Activated T-cell treated with anti-CD3 and anti-CD28 coated beads, Interleukin-2, amount 50 U/mL, for 4 hours (primary cell): ENCODE measurements around the gene EMCN. TPM values are rescaled to one million over a fixed set of nuclear protein-coding genes. Genes with fewer than 3 reads are reported as not detected.
"Not testable (repeated sequence)": the region's sequence is repeated elsewhere in the genome, so short reads cannot be mapped to it uniquely, and the experiment has no call there.

Experiments
- ATAC-seq, 2 donors: fragments of 200-7000 bp; cut with Tn5 transposase; one replicate each; pipeline ENCODE4 v1.10.0; 2021
- DNase-seq: peaks from one replicate; pipeline ENCODE4 v3.0.0-alpha.2; 2020
- H3K27me3 Mint-ChIP-seq: one replicate; pipeline ENCODE4 v1.8.0; 2021; ENCODE audit warnings: low read depth, mixed read lengths
- H3K36me3 Mint-ChIP-seq: one replicate; pipeline ENCODE4 v1.8.0; 2022; ENCODE audit warnings: mixed read lengths; ENCODE audit not compliant: insufficient read depth
- H3K4me1 Mint-ChIP-seq: one replicate; pipeline ENCODE4 v1.8.0; 2021; ENCODE audit warnings: low read depth, mixed read lengths
- H3K4me3 Mint-ChIP-seq: one replicate; pipeline ENCODE4 v1.8.0; 2021; ENCODE audit warnings: mild to moderate bottlenecking, moderate library complexity, mixed read lengths
- H3K9me3 Mint-ChIP-seq: one replicate; pipeline ENCODE4 v1.8.0; 2021; ENCODE audit warnings: mixed read lengths
- total RNA-seq, 3 donors: library from RNA; stranded (reverse); gene quantifications; one replicate each; pipeline ENCODE4 v1.2.1, GENCODE V29; 2021

Gene EMCN
- not detected for total RNA-seq

- Mint-ChIP-seq H3K36me3 (no peaks in the 10 kb centered on the region), H3K9me3 (no peaks in the 10 kb centered on the region), H3K4me1 (no peaks in the 10 kb centered on the region), H3K27me3 (peaks cover 12% of the 10 kb centered on the region), H3K4me3 (no peak within 1 kb of the TSS)
- ATAC-seq, result no peak
- DNase-seq, result no peak
Observed at GRCh38 chr4:100517864-100518341, at the start of gene EMCN. EMCN (minus strand) TSS chr4:100518022; CDS start chr4:100517914, 108 bp downstream.

GRCh38 chr4:100566396-100566795 lies 48.6 kb upstream of the EMCN start:
- Mint-ChIP-seq H3K36me3 (no peaks in the 10 kb centered on the region), H3K27me3 (no peaks in the 10 kb centered on the region), H3K4me3 (peak overlapping the region; percentile 37), H3K4me1 (peaks cover 25% of the 10 kb centered on the region), H3K9me3 (peaks cover 4% of the 10 kb centered on the region)
- DNase-seq (no peak), ATAC-seq (peak in 1 of 2 donors; percentile 61)

GRCh38 chr4:100557306-100557705 lies 39.5 kb upstream of the EMCN start:
- no peak for DNase-seq
- Mint-ChIP-seq H3K36me3 (no peaks in the 10 kb centered on the region), H3K4me3 (no peak overlapping the region), H3K27me3 (peaks cover 4% of the 10 kb centered on the region), H3K4me1 (no peaks in the 10 kb centered on the region), H3K9me3 (no peaks in the 10 kb centered on the region)
- no peak for ATAC-seq

- no peak for DNase-seq
- no peak for ATAC-seq
- Mint-ChIP-seq H3K4me1 (no peaks in the 10 kb centered on the region), H3K4me3 (no peak overlapping the region), H3K36me3 (no peaks in the 10 kb centered on the region), H3K9me3 (no peaks in the 10 kb centered on the region), H3K27me3 (peaks cover 6% of the 10 kb centered on the region)
Observed at GRCh38 chr4:100555611-100556337, 38.0 kb upstream of the EMCN start.

- Mint-ChIP-seq H3K4me1 (peaks cover 11% of the 10 kb centered on the region), H3K4me3 (no peak overlapping the region), H3K9me3 (no peaks in the 10 kb centered on the region), H3K36me3 (no peaks in the 10 kb centered on the region), H3K27me3 (peaks cover 2% of the 10 kb centered on the region)
- DNase-seq (no peak), ATAC-seq (no peak)
Observed at GRCh38 chr4:100548200-100548560, 30.4 kb upstream of the EMCN start.

- DNase-seq (no peak), ATAC-seq (no peak)
- peaks cover 2% of the 10 kb centered on the region for H3K27me3 Mint-ChIP-seq
- no peak overlapping the region for H3K4me3 Mint-ChIP-seq
- H3K36me3 Mint-ChIP-seq, result no peaks in the 10 kb centered on the region
- H3K4me1 Mint-ChIP-seq, result peaks cover 11% of the 10 kb centered on the region
- H3K9me3 Mint-ChIP-seq, result no peaks in the 10 kb centered on the region
Observed at GRCh38 chr4:100547541-100548199, 29.8 kb upstream of the EMCN start.

GRCh38 chr4:100545427-100545826 lies 27.6 kb upstream of the EMCN start:
- ATAC-seq, result no peak
- no peaks in the 10 kb centered on the region for H3K9me3 Mint-ChIP-seq
- no peak for DNase-seq
- no peaks in the 10 kb centered on the region for H3K36me3 Mint-ChIP-seq
- no peaks in the 10 kb centered on the region for H3K27me3 Mint-ChIP-seq
- no peak overlapping the region for H3K4me3 Mint-ChIP-seq
- peaks cover 11% of the 10 kb centered on the region for H3K4me1 Mint-ChIP-seq

GRCh38 chr4:100540131-100540530 lies 22.3 kb upstream of the EMCN start:
- Mint-ChIP-seq H3K27me3 (no peaks in the 10 kb centered on the region), H3K4me1 (no peaks in the 10 kb centered on the region), H3K9me3 (no peaks in the 10 kb centered on the region), H3K36me3 (no peaks in the 10 kb centered on the region), H3K4me3 (no peak overlapping the region)
- ATAC-seq, result no peak
- no peak for DNase-seq

- Mint-ChIP-seq H3K9me3 (no peaks in the 10 kb centered on the region), H3K36me3 (no peaks in the 10 kb centered on the region), H3K27me3 (no peaks in the 10 kb centered on the region), H3K4me1 (no peaks in the 10 kb centered on the region), H3K4me3 (no peak overlapping the region)
- DNase-seq, result no peak
- ATAC-seq, result no peak
Observed at GRCh38 chr4:100539706-100540105, 21.9 kb upstream of the EMCN start.

GRCh38 chr4:100533741-100534140 lies 15.9 kb upstream of the EMCN start:
- no peak overlapping the region for H3K4me3 Mint-ChIP-seq
- DNase-seq, result no peak
- no peak for ATAC-seq
- peaks cover 16% of the 10 kb centered on the region for H3K9me3 Mint-ChIP-seq
- peaks cover 9% of the 10 kb centered on the region for H3K27me3 Mint-ChIP-seq
- H3K4me1 Mint-ChIP-seq, result no peaks in the 10 kb centered on the region
- H3K36me3 Mint-ChIP-seq, result no peaks in the 10 kb centered on the region

GRCh38 chr4:100530161-100530560 lies 12.3 kb upstream of the EMCN start:
- H3K9me3 Mint-ChIP-seq, result peaks cover 16% of the 10 kb centered on the region
- not testable (repeated sequence) for ATAC-seq, H3K27me3 Mint-ChIP-seq, H3K4me1 Mint-ChIP-seq, DNase-seq, H3K36me3 Mint-ChIP-seq, H3K4me3 Mint-ChIP-seq

GRCh38 chr4:100525686-100526085 lies 7.9 kb upstream of the EMCN start:
- no peak for DNase-seq

GRCh38 chr4:100519205-100519604 lies 1.4 kb upstream of the EMCN start:
- DNase-seq, result no peak
- H3K36me3 Mint-ChIP-seq, result no peaks in the 10 kb centered on the region
- no peak overlapping the region for H3K4me3 Mint-ChIP-seq
- no peaks in the 10 kb centered on the region for H3K9me3 Mint-ChIP-seq
- H3K27me3 Mint-ChIP-seq, result peaks cover 12% of the 10 kb centered on the region
- no peak for ATAC-seq
- H3K4me1 Mint-ChIP-seq, result no peaks in the 10 kb centered on the region

More at GRCh38 chr4:100525686-100526085, 7.9 kb upstream of the EMCN start:
- no peak for ATAC-seq
- H3K9me3 Mint-ChIP-seq, result peaks cover 16% of the 10 kb centered on the region
- no peaks in the 10 kb centered on the region for H3K36me3 Mint-ChIP-seq
- H3K4me3 Mint-ChIP-seq, result no peak overlapping the region
- H3K27me3 Mint-ChIP-seq, result peaks cover 3% of the 10 kb centered on the region
- no peaks in the 10 kb centered on the region for H3K4me1 Mint-ChIP-seq

- Mint-ChIP-seq H3K36me3 (no peaks in the 10 kb centered on the region), H3K4me3 (no peak overlapping the region), H3K9me3 (no peaks in the 10 kb centered on the region), H3K4me1 (no peaks in the 10 kb centered on the region), H3K27me3 (peaks cover 12% of the 10 kb centered on the region)
- ATAC-seq (no peak), DNase-seq (no peak)
Observed at GRCh38 chr4:100516225-100516624, 1.6 kb downstream of the EMCN start.

- no peak for ATAC-seq
- Mint-ChIP-seq H3K4me3 (no peak overlapping the region), H3K27me3 (peaks cover 8% of the 10 kb centered on the region), H3K9me3 (no peaks in the 10 kb centered on the region), H3K4me1 (no peaks in the 10 kb centered on the region), H3K36me3 (no peaks in the 10 kb centered on the region)
- DNase-seq, result no peak
Observed at GRCh38 chr4:100511896-100512295, 5.9 kb downstream of the EMCN start.
